ENCODE data around the gene LHFPL2. TPM values are rescaled to one million over a fixed set of nuclear protein-coding genes. Genes with fewer than 3 reads are reported as not detected.

Gene LHFPL2
- polyA plus RNA-seq, 3 donors, result 3.7 to 11.6 (median 7.3) TPM

- no peak overlapping the region for H3K4me3 Mint-ChIP-seq
- peaks cover 4 to 10% of the 10 kb centered on the region in 2 donors for H3K36me3 ChIP-seq (replicated peaks in 1 of 2; ENCODE audit: control insufficient read depth in 1 of 2, insufficient read depth in 2 of 2, low read length in 2 of 2)
- H3K27ac ChIP-seq (ENCODE audit: low read depth in 1 of 2, low read length in 2 of 2), result no peak overlapping the region
- H3K4me1 ChIP-seq (ENCODE audit: control insufficient read depth in 1 of 2, insufficient read depth in 2 of 2, low read length in 2 of 2), result no peaks in the 10 kb centered on the region
- H3K36me3 Mint-ChIP-seq, result peaks cover 5 to 14% of the 10 kb centered on the region in 2 donors
- intact Hi-C loops (cut with micrococcal nuclease), result loop anchor here in 1 of 2 donors (5.0 kb wide), 1 partner anchor 174 kb away; the partner anchor contains the start of gene LHFPL2
- no CpG with 5 or more reads among the region's 1 CpG for WGBS (ENCODE audit: insufficient coverage)
- H2AFZ ChIP-seq (ENCODE audit: insufficient read depth, low read depth, low read length, poor library complexity, severe bottlenecking), result no peak overlapping the region
- H3K4me3 ChIP-seq (replicated peaks in 1 of 3; ENCODE audit: low read depth in 2 of 3, low read length in 3 of 3), result no peak overlapping the region
- no peak overlapping the region for H3K27ac Mint-ChIP-seq
- no peak overlapping the region for H3K9ac ChIP-seq (ENCODE audit: insufficient read depth, low read length, poor library complexity, severe bottlenecking)
- DNase-seq, result no peak
- no peak overlapping the region for H3K4me2 ChIP-seq (replicated peaks; ENCODE audit: extremely low read depth, low read length, poor library complexity, severe bottlenecking)
- no peaks in the 10 kb centered on the region for H3K79me2 ChIP-seq (ENCODE audit: insufficient read depth, low read length)
- peaks cover 6% of the 10 kb centered on the region for H3K4me1 Mint-ChIP-seq
- no peak for TF ChIP-seq CTCF (IDR thresholded peaks at IDR 0.05)
- H3K27me3 Mint-ChIP-seq (ENCODE audit: low read depth in 3 of 3), result no peaks in the 10 kb centered on the region
- no peaks in the 10 kb centered on the region for H4K20me1 ChIP-seq (ENCODE audit: insufficient read depth, low read length)
- no peaks in the 10 kb centered on the region for H3K9me3 Mint-ChIP-seq
- H3K9me3 ChIP-seq (replicated peaks in 1 of 2; ENCODE audit: control insufficient read depth in 1 of 2, insufficient read depth in 1 of 2, low read length in 2 of 2), result no peaks in the 10 kb centered on the region
- H3K27me3 ChIP-seq (ENCODE audit: control insufficient read depth in 2 of 2, insufficient read depth in 2 of 2, low read length in 2 of 2), result no peaks in the 10 kb centered on the region
Observed at GRCh38 chr5:78473751-78474150, 174.8 kb downstream of the LHFPL2 start.

GRCh38 chr5:78472469-78473106 lies 176.0 kb downstream of the LHFPL2 start:
- no peaks in the 10 kb centered on the region for H3K9me3 Mint-ChIP-seq
- H3K36me3 Mint-ChIP-seq, result peaks cover 5 to 12% of the 10 kb centered on the region in 2 donors
- Histone ChIP-seq H3K36me3 (replicated peaks in 1 of 2; ENCODE audit: control insufficient read depth in 1 of 2, insufficient read depth in 2 of 2, low read length in 2 of 2) (peaks cover 4 to 10% of the 10 kb centered on the region in 2 donors), H3K27me3 (ENCODE audit: control insufficient read depth in 2 of 2, insufficient read depth in 2 of 2, low read length in 2 of 2) (no peaks in the 10 kb centered on the region), H4K20me1 (ENCODE audit: insufficient read depth, low read length) (no peaks in the 10 kb centered on the region), H2AFZ (ENCODE audit: insufficient read depth, low read depth, low read length, poor library complexity, severe bottlenecking) (no peak overlapping the region), H3K9me3 (replicated peaks in 1 of 2; ENCODE audit: control insufficient read depth in 1 of 2, insufficient read depth in 1 of 2, low read length in 2 of 2) (no peaks in the 10 kb centered on the region), H3K4me1 (ENCODE audit: control insufficient read depth in 1 of 2, insufficient read depth in 2 of 2, low read length in 2 of 2) (no peaks in the 10 kb centered on the region), H3K27ac (ENCODE audit: low read depth in 1 of 2, low read length in 2 of 2) (no peak overlapping the region), H3K79me2 (ENCODE audit: insufficient read depth, low read length) (no peaks in the 10 kb centered on the region), H3K9ac (ENCODE audit: insufficient read depth, low read length, poor library complexity, severe bottlenecking) (no peak overlapping the region), H3K4me3 (replicated peaks in 1 of 3; ENCODE audit: low read depth in 2 of 3, low read length in 3 of 3) (no peak overlapping the region), H3K4me2 (replicated peaks; ENCODE audit: extremely low read depth, low read length, poor library complexity, severe bottlenecking) (no peak overlapping the region)
- no peak overlapping the region for H3K4me3 Mint-ChIP-seq
- peaks cover 9% of the 10 kb centered on the region for H3K4me1 Mint-ChIP-seq
- TF ChIP-seq CTCF (IDR thresholded peaks at IDR 0.05), result peak; percentile 57
- DNase-seq, result peak in 1 of 3 donors; percentile 23
- no peaks in the 10 kb centered on the region for H3K27me3 Mint-ChIP-seq (ENCODE audit: low read depth in 3 of 3)
- intact Hi-C loops (cut with micrococcal nuclease), result loop anchor here in 1 of 2 donors (5.0 kb wide), 1 partner anchor 175 kb away; the partner anchor contains the start of gene LHFPL2
- H3K27ac Mint-ChIP-seq, result no peak overlapping the region

Measured in CD14-positive monocyte (primary cell).